Stimulated activated CD4-positive, alpha-beta T cell treated with anti-CD3 and anti-CD28 coated beads, Interleukin-15, amount 100 ng/mL, for 24 hours (primary cell): ENCODE measurements around the gene ABCC10.
"Not testable (repeated sequence)": the region's sequence is repeated elsewhere in the genome, so short reads cannot be mapped to it uniquely, and the experiment has no call there.

Source experiments
- DNase-seq: peaks from one replicate; pipeline ENCODE4 v3.0.0-alpha.2; 2020

Gene ABCC10

GRCh38 chr6:43408259-43408658, 19.1 kb upstream of the ABCC10 start:
- DNase-seq, result no peak

GRCh38 chr6:43410776-43411175, 16.6 kb upstream of the ABCC10 start:
- not testable (repeated sequence) for DNase-seq

GRCh38 chr6:43412541-43412940, 14.8 kb upstream of the ABCC10 start:
- DNase-seq, result no peak

GRCh38 chr6:43413002-43413401, 14.3 kb upstream of the ABCC10 start:
- DNase-seq, result no peak

- DNase-seq, result not testable (repeated sequence)
Measured at GRCh38 chr6:43415275-43415674, 12.1 kb upstream of the ABCC10 start.

GRCh38 chr6:43416935-43417334, 10.4 kb upstream of the ABCC10 start:
- no peak for DNase-seq

GRCh38 chr6:43420012-43420709, 7.2 kb upstream of the ABCC10 start:
- no peak for DNase-seq

- no peak for DNase-seq
Measured at GRCh38 chr6:43421831-43422230, 5.5 kb upstream of the ABCC10 start.

GRCh38 chr6:43425083-43425482, 2.3 kb upstream of the ABCC10 start:
- not testable (repeated sequence) for DNase-seq

GRCh38 chr6:43426928-43427405, 374 bp upstream of the ABCC10 start:
- DNase-seq, result no peak

- DNase-seq, result no peak
Measured at GRCh38 chr6:43428112-43428570, 800 bp downstream of the ABCC10 start.

- no peak for DNase-seq
Measured at GRCh38 chr6:43428874-43429273, 1.5 kb downstream of the ABCC10 start.

GRCh38 chr6:43432009-43432945, 4.9 kb downstream of the ABCC10 start:
- no peak for DNase-seq

GRCh38 chr6:43433148-43433547, 5.8 kb downstream of the ABCC10 start:
- no peak for DNase-seq

GRCh38 chr6:43434001-43434840, 6.9 kb downstream of the ABCC10 start:
- no peak for DNase-seq

GRCh38 chr6:43434943-43435342, 7.6 kb downstream of the ABCC10 start:
- no peak for DNase-seq

GRCh38 chr6:43435682-43436437, 8.5 kb downstream of the ABCC10 start:
- DNase-seq, result no peak

GRCh38 chr6:43436577-43437282, 9.4 kb downstream of the ABCC10 start:
- no peak for DNase-seq

GRCh38 chr6:43437700-43438099, 10.4 kb downstream of the ABCC10 start:
- DNase-seq, result no peak

- no peak for DNase-seq
Measured at GRCh38 chr6:43442935-43443334, 15.6 kb downstream of the ABCC10 start.

GRCh38 chr6:43444036-43444435, 16.7 kb downstream of the ABCC10 start:
- DNase-seq, result no peak
